ENCODE results near the gene HNF1A. TPM values are rescaled to one million over a fixed set of nuclear protein-coding genes. Genes with fewer than 3 reads are reported as not detected.
A peak's percentile ranks its signal among the peaks of the same experiment; 100 is the strongest.

Gene HNF1A
- total and polyA plus RNA-seq, 2 of the 13 experiments (the other 11 are each of a cell fraction or from before 2014, with no cell fraction given), result 13.4 to 34.7 TPM

GRCh38 chr12:121001841-121002483 is 23.6 kb downstream of the HNF1A start (continued):
- TF ChIP-seq HOXA9 (CRISPR knock-in tag; IDR thresholded peaks at IDR 0.05; ENCODE audit: borderline replicate concordance) (0 out of 2 replicates have a peak, but pooled peaks have one; percentile 62), POLR2A (IDR thresholded peaks at IDR 0.05; ENCODE audit: insufficient read depth in 1 of 2, low read depth in 2 of 2, low read length in 2 of 2) (peak; percentile 12 to 55; a peak in 2 of 4 replicates)

DNA sequence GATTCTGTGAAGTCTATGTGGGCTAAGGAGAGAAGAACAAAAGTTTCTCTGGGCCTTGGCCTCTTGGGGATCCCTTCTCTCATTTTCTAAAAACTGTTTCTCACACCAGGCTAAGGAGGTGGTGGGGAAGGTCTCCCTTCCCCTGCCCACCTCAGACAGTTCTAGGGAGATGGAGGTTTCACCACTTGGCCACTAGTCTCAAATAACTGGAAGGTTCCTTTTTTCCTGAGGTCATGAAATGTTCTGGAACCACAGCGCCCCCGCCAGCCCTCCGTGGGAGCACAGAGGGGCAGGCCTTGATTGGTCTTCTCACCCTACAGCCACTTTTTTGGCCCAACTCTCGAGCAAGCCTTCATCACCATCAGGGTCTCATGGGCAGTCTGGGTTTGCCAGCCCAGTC is 25.3 kb downstream of the HNF1A start:
- ChIA-PET CTCF (ENCODE audit: low intra/inter-chr PET ratio, low total read pairs) (no interaction called here), POLR2A (interaction anchor here (3.1 to 6.7 kb wide), 3 partner anchors 10 to 24 kb away, joined by 16 to 114 read pairs (median 20); partner anchors contain the start of gene HNF1A)
- intact Hi-C loops (cut with micrococcal nuclease; ENCODE audit: unreplicated experiment), result no loop called here
- Histone ChIP-seq H2AFZ (ENCODE audit: low read length) (no peak overlapping the region), H3K27ac (ENCODE audit: extremely low read length, insufficient read depth, low read length) (no peak overlapping the region), H3K4me3 (replicated peaks in 1 of 3; ENCODE audit: insufficient read depth in 1 of 3, low read depth in 2 of 3, low read length in 3 of 3) (no peak overlapping the region), H4K20me1 (ENCODE audit: insufficient read depth, low read length) (0 out of 2 replicates have a peak, but pooled peaks cover 3% of the 10 kb centered on the region), H3K4me2 (ENCODE audit: low read depth, low read length) (no peak overlapping the region), H3K9me3 (ENCODE audit: low read length) (no peaks in the 10 kb centered on the region), H3K27me3 (ENCODE audit: control insufficient read depth in 1 of 2, insufficient read depth in 2 of 2, low read length in 2 of 2) (no peaks in the 10 kb centered on the region), H3K9ac (ENCODE audit: insufficient read depth, low read depth, low read length) (no peak overlapping the region), H3K36me3 (replicated peaks in 1 of 2; ENCODE audit: control insufficient read depth in 1 of 2, insufficient read depth in 2 of 2, low read length in 2 of 2) (peaks cover 35 to 80% of the 10 kb centered on the region in 2 experiments), H3K79me2 (ENCODE audit: insufficient read depth, low read length) (no peaks in the 10 kb centered on the region), H3K4me1 (ENCODE audit: insufficient read depth, low read length) (peaks cover 16% of the 10 kb centered on the region; the same call in 1 of the 2 replicates)
- 90% methylated on average over 4 of the region's 4 CpGs for WGBS (ENCODE audit: low lambda C conversion rate)
- FAIRE-seq (peak; percentile 26), DNase-seq (ENCODE audit: low spot score) (peak; percentile 46), ATAC-seq (peak; percentile 12)
- in situ Hi-C loops (cut with HindIII; ENCODE audit: extremely low pct_ligation_motif_present, low pct_unique_long_range_greater_than_20kb), result no loop called here
- no TSS peak for BruUV-seq (replicated peaks)
- TF ChIP-seq ZNF235 (CRISPR knock-in tag; IDR thresholded peaks at IDR 0.05; ENCODE audit: borderline replicate concordance), result no peak
- TF ChIP-seq, protein P1, sequence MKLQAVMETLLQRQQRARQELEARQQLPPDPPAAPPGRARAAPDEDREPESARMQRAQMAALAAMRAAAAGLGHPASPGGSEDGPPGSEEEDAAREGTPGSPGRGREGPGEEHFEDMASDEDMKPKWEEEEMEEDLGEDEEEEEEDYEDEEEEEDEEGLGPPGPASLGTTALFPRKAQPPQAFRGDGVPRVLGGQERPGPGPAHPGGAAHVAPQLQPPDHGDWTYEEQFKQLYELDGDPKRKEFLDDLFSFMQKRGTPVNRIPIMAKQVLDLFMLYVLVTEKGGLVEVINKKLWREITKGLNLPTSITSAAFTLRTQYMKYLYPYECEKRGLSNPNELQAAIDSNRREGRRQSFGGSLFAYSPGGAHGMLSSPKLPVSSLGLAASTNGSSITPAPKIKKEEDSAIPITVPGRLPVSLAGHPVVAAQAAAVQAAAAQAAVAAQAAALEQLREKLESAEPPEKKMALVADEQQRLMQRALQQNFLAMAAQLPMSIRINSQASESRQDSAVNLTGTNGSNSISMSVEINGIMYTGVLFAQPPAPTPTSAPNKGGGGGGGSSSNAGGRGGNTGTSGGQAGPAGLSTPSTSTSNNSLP (IDR thresholded peaks at IDR 0.05; ENCODE audit: low read depth, low read length), result no peak
- TF ChIP-seq EP300 (IDR thresholded peaks at IDR 0.05; ENCODE audit: low read depth in 2 of 2, low read length in 2 of 2), result no peak
- no peak for TF ChIP-seq EP300 (CRISPR knock-in tag; IDR thresholded peaks at IDR 0.05; ENCODE audit: borderline replicate concordance)
- TF ChIP-seq, protein P2, sequence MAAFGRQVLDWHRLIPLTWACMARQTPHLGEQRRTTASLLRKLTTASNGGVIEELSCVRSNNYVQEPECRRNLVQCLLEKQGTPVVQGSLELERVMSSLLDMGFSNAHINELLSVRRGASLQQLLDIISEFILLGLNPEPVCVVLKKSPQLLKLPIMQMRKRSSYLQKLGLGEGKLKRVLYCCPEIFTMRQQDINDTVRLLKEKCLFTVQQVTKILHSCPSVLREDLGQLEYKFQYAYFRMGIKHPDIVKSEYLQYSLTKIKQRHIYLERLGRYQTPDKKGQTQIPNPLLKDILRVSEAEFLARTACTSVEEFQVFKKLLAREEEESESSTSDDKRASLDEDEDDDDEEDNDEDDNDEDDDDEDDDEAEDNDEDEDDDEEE (CRISPR knock-in tag; IDR thresholded peaks at IDR 0.05), result no peak
- no peak for TF ChIP-seq CREM (IDR thresholded peaks at IDR 0.05)
- no peak for TF ChIP-seq CREM (CRISPR knock-in tag; IDR thresholded peaks at IDR 0.05)
- no peak for TF ChIP-seq ZNF7 (CRISPR knock-in tag; IDR thresholded peaks at IDR 0.05)
- no peak for TF ChIP-seq POLR2AphosphoS2 (IDR thresholded peaks at IDR 0.05; ENCODE audit: low read depth, low read length)
- TF ChIP-seq AKAP8 (CRISPR knock-in tag; IDR thresholded peaks at IDR 0.05), result no peak
- TF ChIP-seq ZNF644 (CRISPR knock-in tag; IDR thresholded peaks at IDR 0.05; ENCODE audit: low read depth), result no peak
- no peak for TF ChIP-seq ZNF780A (CRISPR knock-in tag; IDR thresholded peaks at IDR 0.05)
- TF ChIP-seq NONO (IDR thresholded peaks at IDR 0.05), result no peak
- no peak for TF ChIP-seq NONO (CRISPR knock-in tag; conservative IDR thresholded peaks at IDR 0.05)
- TF ChIP-seq, protein P3, sequence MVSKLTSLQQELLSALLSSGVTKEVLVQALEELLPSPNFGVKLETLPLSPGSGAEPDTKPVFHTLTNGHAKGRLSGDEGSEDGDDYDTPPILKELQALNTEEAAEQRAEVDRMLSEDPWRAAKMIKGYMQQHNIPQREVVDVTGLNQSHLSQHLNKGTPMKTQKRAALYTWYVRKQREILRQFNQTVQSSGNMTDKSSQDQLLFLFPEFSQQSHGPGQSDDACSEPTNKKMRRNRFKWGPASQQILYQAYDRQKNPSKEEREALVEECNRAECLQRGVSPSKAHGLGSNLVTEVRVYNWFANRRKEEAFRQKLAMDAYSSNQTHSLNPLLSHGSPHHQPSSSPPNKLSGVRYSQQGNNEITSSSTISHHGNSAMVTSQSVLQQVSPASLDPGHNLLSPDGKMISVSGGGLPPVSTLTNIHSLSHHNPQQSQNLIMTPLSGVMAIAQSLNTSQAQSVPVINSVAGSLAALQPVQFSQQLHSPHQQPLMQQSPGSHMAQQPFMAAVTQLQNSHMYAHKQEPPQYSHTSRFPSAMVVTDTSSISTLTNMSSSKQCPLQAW (CRISPR knock-in tag; IDR thresholded peaks at IDR 0.05), result 0 out of 2 replicates have a peak, but pooled peaks have one; percentile 14
- TF ChIP-seq HIVEP1 (CRISPR knock-in tag; IDR thresholded peaks at IDR 0.05), result no peak
- no peak for TF ChIP-seq CHD2 (IDR thresholded peaks at IDR 0.05; ENCODE audit: low read depth, low read length)

Data from HepG2 (cell line).